Measurements from ENCODE around the gene FUT7.

FUT7 gene

DNA sequence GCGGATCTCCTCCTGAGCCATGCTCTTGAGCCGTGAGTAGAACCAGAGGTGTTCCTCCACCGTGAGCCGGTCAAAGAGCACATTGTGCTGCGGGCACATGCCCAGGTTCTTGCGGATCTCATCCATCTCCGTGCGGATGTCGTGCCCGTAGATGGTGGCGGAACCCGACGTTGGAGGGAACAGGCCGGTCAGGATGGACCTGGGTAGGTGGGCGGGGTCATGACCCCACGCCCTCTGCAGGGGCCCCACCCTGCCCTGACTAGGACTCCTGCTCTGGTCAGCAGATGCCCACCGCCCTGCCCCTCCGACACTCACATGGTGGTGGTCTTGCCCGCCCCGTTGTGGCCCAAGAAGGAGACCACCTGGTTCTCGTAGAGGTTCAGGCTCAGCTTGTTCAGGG, 15.9 kb downstream of the FUT7 start:
- no peak overlapping the region for H3K4me3 ChIP-seq (ENCODE audit: low read depth, low read length)
- POLR2A ChIA-PET = no interaction called here
- CTCF ChIA-PET = interaction anchor here (1.5 to 3.6 kb wide), 3 partner anchors 10 to 15 kb away, joined by 3 to 22 read pairs (median 4); partner anchors contain the start of gene ABCA2
- DNase-seq (ENCODE audit: low read depth, low spot score) = no peak
- TF ChIP-seq, protein P1, sequence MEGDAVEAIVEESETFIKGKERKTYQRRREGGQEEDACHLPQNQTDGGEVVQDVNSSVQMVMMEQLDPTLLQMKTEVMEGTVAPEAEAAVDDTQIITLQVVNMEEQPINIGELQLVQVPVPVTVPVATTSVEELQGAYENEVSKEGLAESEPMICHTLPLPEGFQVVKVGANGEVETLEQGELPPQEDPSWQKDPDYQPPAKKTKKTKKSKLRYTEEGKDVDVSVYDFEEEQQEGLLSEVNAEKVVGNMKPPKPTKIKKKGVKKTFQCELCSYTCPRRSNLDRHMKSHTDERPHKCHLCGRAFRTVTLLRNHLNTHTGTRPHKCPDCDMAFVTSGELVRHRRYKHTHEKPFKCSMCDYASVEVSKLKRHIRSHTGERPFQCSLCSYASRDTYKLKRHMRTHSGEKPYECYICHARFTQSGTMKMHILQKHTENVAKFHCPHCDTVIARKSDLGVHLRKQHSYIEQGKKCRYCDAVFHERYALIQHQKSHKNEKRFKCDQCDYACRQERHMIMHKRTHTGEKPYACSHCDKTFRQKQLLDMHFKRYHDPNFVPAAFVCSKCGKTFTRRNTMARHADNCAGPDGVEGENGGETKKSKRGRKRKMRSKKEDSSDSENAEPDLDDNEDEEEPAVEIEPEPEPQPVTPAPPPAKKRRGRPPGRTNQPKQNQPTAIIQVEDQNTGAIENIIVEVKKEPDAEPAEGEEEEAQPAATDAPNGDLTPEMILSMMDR (IDR thresholded peaks at IDR 0.05; ENCODE audit: insufficient read depth, low read length, missing control alignments) = no peak

DNA sequence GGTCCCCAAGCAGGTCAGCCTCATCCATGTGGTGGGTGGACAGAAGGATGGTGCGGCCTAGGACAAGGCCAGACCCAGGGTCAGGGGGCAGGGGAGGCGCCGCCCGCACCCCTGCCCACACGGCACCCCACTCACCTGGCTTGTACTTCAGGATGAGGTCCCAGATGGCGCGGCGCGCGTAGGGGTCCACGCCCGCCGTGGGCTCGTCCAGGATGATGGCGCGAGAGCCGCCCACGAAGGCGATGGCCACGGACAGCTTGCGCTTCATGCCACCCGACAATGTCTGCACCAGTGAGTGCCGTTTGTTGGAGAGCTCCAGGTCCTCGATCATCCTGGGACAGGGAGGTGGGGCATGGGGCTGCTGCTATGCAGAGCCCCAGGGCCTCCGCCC, 16.4 kb downstream of the FUT7 start:
- H3K4me3 ChIP-seq (ENCODE audit: low read depth, low read length) = no peak overlapping the region
- ChIA-PET CTCF (interaction anchor here (0.7 to 3.6 kb wide), 3 partner anchors 9 to 14 kb away, joined by 3 to 22 read pairs (median 4); partner anchors contain the start of gene ABCA2), POLR2A (no interaction called here)
- DNase-seq (ENCODE audit: low read depth, low spot score) = no peak
- TF ChIP-seq, protein P1 (IDR thresholded peaks at IDR 0.05; ENCODE audit: insufficient read depth, low read length, missing control alignments) = no peak

DNA sequence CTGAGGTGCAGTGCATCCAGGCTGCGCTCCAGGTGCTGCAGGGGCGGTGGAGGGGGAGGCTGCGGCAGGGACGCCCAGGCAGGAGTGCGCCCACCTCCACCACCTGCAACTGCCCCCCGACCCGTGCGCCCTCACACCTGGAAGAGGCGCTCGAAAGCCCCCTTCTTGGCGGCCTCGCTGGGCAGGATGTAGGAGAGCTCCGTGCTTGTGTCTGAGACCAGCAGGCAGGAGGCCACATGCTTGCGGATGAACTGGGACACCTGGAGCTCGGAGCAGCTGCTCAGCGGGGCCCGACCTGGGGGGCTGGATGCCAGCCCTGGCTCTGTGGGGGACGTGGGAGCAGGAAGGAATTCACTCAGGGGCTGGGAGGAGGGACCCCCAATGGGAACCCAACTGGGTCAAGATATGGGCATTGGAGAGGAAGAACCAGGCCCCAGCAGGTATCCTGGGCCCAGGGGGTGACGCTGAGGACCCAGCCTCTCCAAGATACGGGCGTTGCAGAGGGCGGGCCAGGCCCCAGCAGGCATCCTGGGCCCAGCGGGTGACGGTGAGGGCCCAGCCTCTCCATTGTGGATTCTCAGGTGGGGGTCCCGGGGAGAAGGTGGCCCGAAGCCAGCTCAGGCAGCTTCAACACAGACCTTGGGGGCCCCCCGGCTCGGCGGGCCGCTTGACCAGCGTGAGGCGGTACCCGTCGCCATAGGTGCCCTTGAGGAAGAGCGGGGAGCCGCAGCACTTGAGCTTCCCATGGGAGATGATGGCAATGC, 16.9 kb downstream of the FUT7 start:
- no peak for DNase-seq (ENCODE audit: low read depth, low spot score)
- POLR2A ChIA-PET = no interaction called here
- TF ChIP-seq, protein P1 (IDR thresholded peaks at IDR 0.05; ENCODE audit: insufficient read depth, low read length, missing control alignments) = no peak
- CTCF ChIA-PET = interaction anchor here (0.7 to 1.6 kb wide), 2 partner anchors 9 to 14 kb away, joined by 3 to 4 read pairs; no protein-coding TSS in a partner anchor
- no peak overlapping the region for H3K4me3 ChIP-seq (ENCODE audit: low read depth, low read length)

DNA sequence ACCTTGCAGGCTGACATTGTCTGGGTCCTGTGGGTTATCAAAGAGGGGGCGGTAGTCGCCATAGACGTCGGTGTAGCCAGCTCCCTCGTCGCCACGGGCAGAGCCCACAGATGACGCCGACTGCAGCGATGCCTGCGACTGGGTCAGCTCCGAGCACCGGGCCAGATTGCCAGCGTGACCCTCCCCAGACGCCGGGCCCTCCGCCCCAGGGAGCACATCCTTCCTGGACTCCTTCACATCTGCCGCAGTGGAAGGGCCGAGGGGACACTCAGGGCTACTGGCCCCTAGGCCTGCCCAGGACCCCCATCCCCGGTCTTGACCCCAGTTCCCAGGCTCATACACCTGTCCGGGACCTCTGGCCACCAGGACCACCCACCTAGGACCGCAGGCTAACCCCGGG, 17.7 kb downstream of the FUT7 start:
- no peak overlapping the region for H3K4me3 ChIP-seq (ENCODE audit: low read depth, low read length)
- ChIA-PET POLR2A (no interaction called here), CTCF (interaction anchor here (1.4 kb wide), 1 partner anchor 15 kb away, joined by 3 read pairs; no protein-coding TSS in a partner anchor)
- TF ChIP-seq, protein P1 (IDR thresholded peaks at IDR 0.05; ENCODE audit: insufficient read depth, low read length, missing control alignments) = no peak
- DNase-seq (ENCODE audit: low read depth, low spot score) = no peak

DNA sequence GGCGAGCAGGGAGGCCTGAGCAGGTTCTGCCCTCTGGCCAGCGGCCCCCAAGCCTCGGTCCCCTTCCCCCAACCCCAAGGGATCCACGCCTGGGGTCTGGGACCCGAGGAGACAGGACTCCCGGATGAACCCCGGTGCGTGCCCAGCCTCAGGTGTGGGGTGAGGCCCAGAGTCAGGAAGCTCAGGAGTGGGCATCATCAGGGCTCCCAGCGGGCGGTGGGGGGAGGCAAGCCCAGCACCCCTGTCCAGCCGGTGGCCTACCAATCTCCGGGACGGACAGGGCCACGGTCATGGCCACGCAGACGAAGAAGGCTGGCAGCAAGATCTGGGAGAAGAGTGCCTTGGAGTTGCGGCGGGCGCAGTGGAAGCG, 18.3 kb downstream of the FUT7 start:
- no peak for DNase-seq (ENCODE audit: low read depth, low spot score)
- POLR2A ChIA-PET = no interaction called here
- TF ChIP-seq, protein P1 (IDR thresholded peaks at IDR 0.05; ENCODE audit: insufficient read depth, low read length, missing control alignments) = no peak
- CTCF ChIA-PET = interaction anchor here (1.4 kb wide), 1 partner anchor 16 kb away, joined by 3 read pairs; no protein-coding TSS in a partner anchor
- H3K4me3 ChIP-seq (ENCODE audit: low read depth, low read length) = no peak overlapping the region

DNA sequence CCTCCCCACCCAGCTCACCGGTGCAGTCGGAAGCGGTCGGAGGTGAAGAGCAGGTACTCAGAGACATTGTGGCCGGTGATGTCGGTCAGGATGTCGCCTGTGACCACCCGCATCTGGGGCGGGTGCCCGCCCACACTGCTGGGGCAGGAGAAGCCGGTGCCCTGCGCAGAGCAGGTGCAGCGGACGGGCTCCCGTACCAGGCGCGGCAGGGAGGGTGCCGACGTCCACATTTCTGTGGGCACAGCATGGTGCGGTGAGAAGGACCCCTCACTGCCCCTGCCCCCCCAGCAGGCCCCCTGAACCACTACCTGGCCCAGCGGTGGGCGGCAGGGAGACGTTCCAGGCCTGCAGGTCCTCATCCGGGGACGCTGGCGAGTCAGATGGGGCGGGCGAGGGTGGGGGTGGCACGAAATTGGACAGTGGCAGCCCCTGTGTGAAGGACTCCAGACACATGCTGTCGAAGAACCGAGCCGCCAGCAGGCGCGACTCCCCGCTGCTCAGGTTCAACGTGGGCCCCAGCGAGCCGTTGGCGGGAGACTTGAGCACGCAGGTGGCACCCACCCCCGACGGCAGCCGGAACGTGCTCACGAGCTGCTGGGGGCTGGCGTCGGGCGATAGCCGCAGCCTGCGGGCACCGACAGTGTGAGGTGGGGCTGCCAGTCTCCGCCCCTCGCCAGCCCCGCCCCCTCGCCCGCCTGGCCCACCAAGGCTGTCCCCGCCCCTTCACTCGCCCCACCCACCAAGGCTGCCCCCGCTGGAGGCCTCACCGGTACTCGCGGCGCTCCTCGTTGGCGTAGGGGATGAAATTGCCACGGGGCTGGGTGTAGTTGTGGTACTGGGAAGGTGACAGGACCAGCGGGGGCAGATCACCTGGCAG, 19.0 kb downstream of the FUT7 start:
- no peak overlapping the region for H3K4me3 ChIP-seq (ENCODE audit: low read depth, low read length)
- CTCF ChIA-PET = interaction anchor here (1.4 to 1.8 kb wide), 2 partner anchors 16 to 17 kb away, joined by 3 to 4 read pairs; no protein-coding TSS in a partner anchor
- POLR2A ChIA-PET = no interaction called here
- no peak for DNase-seq (ENCODE audit: low read depth, low spot score)
- TF ChIP-seq, protein P1 (IDR thresholded peaks at IDR 0.05; ENCODE audit: insufficient read depth, low read length, missing control alignments) = no peak
